AG04450 (cell line): Measurements from ENCODE around the gene IGFN1. TPM values are rescaled to one million over a fixed set of nuclear protein-coding genes. Genes with fewer than 3 reads are reported as not detected.

ENCODE experiments used
- CTCF ChIA-PET: fragments of 300-600, 350-600 bp; formaldehyde crosslinking; extraction: SDS; loops from one replicate; lab custom pipeline; 2022; ENCODE audit warnings: antibody characterized with exemption, inconsistent platforms; lab: Charles Lee
- POLR2A ChIA-PET: fragments of 350-600 bp; formaldehyde crosslinking; extraction: SDS; loops from one replicate; lab custom pipeline; 2021; ENCODE audit warnings: antibody characterized with exemption, inconsistent platforms; lab: Yijun Ruan, JAX
- DNase-seq: peaks from one replicate; pipeline ENCODE4 v3.0.0-alpha.2; 2011; ENCODE audit warnings: low read depth, low spot score
- H3K27ac ChIP-seq: one replicate; pipeline ENCODE4 v1.5.1; 2012; ENCODE audit warnings: low read depth, low read length, control low read depth
- H3K27me3 ChIP-seq: one replicate; pipeline ENCODE4 v1.6.0; 2012; ENCODE audit warnings: low read length; ENCODE audit not compliant: control insufficient read depth, insufficient read depth
- H3K4me3 ChIP-seq: 2 replicates; pipeline ENCODE4 v1.5.1; 2011; ENCODE audit warnings: mild to moderate bottlenecking, low read depth, low read length, control low read depth
- H3K9me3 ChIP-seq: 2 replicates; pipeline ENCODE4 v1.5.1; 2012; ENCODE audit warnings: low read length; ENCODE audit not compliant: control insufficient read depth, insufficient read depth
- polyA plus RNA-seq: library from polyadenylated mRNA; depleted of rRNA; stranded (reverse); fragments of >200 nt; gene quantifications from 2 replicates; pipeline ENCODE4 v1.2.3, GENCODE V29; 2011
- TF ChIP-seq, protein P1 (sequence below): IDR thresholded peaks from 2 replicates; pipeline ENCODE4 v1.5.1; 2011; ENCODE audit warnings: low read depth, low read length, control low read depth, inconsistent platforms

The IGFN1 gene
- polyA plus RNA-seq, 1 experiment: not detected

DNA sequence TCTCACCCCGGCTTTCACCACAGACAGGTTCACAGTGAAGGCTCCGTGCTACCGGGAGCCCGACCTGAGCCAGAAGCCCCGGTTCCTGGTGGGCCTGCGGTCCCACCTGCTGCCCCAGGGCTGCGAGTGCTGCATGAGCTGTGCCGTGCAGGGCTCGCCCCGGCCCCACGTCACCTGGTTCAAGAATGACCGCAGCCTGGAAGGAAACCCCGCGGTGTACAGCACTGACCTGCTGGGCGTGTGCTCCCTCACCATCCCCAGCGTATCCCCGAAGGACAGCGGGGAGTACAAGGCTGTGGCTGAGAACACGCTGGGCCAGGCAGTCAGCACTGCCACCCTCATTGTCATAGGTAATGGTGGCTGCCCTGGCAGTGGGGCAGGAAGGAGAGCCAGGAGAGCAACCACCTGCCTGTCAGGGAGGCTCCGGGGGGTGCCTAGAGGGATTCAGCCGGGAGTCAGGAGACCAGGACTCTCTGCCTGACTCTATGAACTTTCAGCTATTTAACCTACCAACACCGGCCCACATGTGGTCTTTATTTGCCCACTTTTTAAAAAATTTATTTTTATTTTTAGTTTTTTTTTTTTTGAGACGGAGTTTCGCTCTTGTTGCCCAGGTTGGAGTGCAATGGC is 36.4 kb downstream of the IGFN1 start:
- peaks cover 9% of the 10 kb centered on the region for H3K27me3 ChIP-seq
- TF ChIP-seq, protein P1, sequence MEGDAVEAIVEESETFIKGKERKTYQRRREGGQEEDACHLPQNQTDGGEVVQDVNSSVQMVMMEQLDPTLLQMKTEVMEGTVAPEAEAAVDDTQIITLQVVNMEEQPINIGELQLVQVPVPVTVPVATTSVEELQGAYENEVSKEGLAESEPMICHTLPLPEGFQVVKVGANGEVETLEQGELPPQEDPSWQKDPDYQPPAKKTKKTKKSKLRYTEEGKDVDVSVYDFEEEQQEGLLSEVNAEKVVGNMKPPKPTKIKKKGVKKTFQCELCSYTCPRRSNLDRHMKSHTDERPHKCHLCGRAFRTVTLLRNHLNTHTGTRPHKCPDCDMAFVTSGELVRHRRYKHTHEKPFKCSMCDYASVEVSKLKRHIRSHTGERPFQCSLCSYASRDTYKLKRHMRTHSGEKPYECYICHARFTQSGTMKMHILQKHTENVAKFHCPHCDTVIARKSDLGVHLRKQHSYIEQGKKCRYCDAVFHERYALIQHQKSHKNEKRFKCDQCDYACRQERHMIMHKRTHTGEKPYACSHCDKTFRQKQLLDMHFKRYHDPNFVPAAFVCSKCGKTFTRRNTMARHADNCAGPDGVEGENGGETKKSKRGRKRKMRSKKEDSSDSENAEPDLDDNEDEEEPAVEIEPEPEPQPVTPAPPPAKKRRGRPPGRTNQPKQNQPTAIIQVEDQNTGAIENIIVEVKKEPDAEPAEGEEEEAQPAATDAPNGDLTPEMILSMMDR: no peak
- no peaks in the 10 kb centered on the region; the same call in 1 of the 2 replicates for H3K9me3 ChIP-seq
- POLR2A ChIA-PET: no interaction called here
- CTCF ChIA-PET: interaction anchor here (0.9 to 1.2 kb wide), 3 partner anchors 77 to 209 kb away, joined by 3 read pairs; no protein-coding TSS in a partner anchor
- no peak overlapping the region for H3K4me3 ChIP-seq
- no peak for DNase-seq
- no peak overlapping the region for H3K27ac ChIP-seq

DNA sequence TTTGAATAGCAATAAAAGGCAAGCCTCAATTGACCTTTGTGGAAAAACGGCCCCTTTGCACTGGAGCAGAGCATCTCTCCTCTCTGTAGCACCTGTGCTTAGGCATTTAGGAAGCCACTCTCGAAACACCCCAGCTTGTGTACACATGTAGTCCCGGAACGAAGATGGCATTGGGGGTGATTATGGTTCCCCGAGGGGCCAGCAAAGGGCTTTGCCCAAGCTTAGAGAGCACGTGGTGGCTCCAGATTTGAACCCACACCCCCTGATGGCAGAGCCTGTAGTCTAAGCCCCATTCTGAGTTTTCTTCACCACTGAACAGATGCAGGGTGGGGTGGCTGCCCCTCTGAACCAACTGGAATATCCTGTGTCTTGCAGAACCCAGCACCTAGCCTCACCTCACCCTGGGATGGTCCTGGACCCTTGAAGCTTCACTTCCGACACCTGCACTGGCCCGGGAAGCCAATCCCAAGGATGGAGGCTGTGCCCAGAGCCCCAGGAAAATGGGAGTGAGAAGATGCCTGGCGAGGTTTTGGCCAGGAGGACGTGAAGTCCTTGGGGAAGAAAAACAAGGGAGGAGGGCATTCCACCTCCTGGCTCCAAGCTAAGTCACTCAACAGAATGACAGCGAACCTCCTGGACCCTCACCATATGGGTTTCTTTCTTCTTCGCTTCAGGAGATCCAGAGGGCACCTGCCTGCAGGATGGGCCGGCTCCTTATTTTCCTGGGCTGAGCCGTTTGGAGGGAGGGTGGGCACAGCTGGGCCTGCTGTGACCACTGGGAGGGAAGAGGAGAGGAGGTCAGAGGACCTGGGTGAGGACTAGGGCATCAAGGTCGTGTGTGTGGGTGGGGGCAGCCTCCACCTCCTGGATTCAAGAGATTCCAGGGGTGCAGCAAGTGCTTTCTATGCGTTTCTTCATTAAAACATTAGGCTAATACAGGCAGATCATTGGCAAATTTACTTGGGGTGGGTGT is 37.7 kb downstream of the IGFN1 start:
- CTCF ChIA-PET: no interaction called here
- TF ChIP-seq, protein P1: no peak
- Histone ChIP-seq H3K4me3 (no peak overlapping the region), H3K9me3 (no peaks in the 10 kb centered on the region; the same call in 1 of the 2 replicates), H3K27me3 (peaks cover 9% of the 10 kb centered on the region), H3K27ac (no peak overlapping the region)
- DNase-seq: no peak
- POLR2A ChIA-PET: no interaction called here

DNA sequence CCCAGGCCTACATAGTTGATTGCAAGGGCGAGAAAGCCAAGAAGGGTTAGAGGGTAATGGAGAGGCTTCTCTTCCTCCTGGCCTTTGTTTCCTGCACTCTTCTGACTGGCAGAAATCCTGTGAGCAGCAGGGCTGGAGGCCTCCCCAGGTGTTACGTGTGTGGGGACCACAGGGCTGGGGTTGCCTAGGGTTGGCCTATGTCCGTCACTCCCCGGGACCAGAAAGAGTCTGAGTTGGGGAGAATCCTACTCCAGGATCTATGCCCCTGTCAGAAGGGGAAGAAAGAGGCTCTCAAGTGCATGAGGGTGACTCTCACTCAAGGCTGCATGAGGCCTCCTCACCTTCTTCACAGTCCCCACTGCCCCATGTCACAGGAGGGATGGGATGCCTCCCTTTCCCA is 38.5 kb downstream of the IGFN1 start:
- Histone ChIP-seq H3K27me3 (peaks cover 9% of the 10 kb centered on the region), H3K27ac (no peak overlapping the region), H3K9me3 (no peaks in the 10 kb centered on the region; the same call in 1 of the 2 replicates), H3K4me3 (no peak overlapping the region)
- ChIA-PET CTCF (no interaction called here), POLR2A (no interaction called here)
- DNase-seq: no peak
- TF ChIP-seq, protein P1: no peak

DNA sequence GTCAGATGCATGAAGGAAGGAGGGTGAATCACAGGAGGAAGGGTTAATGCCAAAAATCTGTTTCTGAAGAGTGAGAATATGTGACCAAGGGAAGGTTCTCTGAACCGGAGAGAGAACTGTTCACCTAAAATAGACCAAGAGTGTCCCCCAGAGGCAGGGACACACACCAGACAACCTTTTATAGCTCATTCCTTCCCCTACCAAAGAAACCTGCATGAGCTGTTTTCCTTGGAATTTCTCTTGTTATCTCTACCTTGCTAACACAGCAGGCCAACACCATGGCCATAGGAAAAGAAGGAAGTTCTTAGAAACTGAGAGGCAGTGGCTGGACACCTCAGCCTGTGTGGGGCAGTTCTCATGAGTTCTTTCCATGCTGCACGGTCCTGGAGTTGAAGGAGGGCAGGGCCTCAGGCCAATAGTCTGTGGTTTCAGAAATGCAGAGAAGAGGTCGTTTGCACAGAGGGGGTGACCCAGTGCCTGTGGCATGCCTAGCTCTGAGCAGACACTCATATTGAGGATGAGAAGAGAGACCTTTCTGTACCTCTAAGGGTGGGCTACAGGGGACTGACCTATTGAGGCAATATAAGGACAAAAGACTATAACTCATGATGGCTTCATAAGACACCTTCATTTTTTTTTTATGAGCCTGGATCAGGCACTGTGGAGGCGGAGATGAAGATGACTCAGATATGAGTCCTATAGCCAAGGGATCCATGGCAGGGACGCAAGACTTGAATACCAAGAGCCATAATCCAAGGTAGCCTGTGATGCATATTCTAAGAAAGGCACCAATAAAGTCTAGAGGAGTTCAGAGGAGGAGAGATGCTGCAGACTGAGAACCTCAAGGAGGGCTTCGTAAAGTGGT is 39.4 kb downstream of the IGFN1 start:
- TF ChIP-seq, protein P1: 0 out of 2 replicates have a peak, but pooled peaks have one; percentile 16
- H3K9me3 ChIP-seq: no peaks in the 10 kb centered on the region; the same call in 1 of the 2 replicates
- ChIA-PET POLR2A (no interaction called here), CTCF (no interaction called here)
- H3K27ac ChIP-seq: no peak overlapping the region
- H3K27me3 ChIP-seq: peaks cover 6% of the 10 kb centered on the region
- DNase-seq: no peak
- no peak overlapping the region for H3K4me3 ChIP-seq
